ENCODE measurements around the gene TSPAN17.
A peak's percentile ranks its signal among the peaks of the same experiment; 100 is the strongest.

Gene TSPAN17

DNA sequence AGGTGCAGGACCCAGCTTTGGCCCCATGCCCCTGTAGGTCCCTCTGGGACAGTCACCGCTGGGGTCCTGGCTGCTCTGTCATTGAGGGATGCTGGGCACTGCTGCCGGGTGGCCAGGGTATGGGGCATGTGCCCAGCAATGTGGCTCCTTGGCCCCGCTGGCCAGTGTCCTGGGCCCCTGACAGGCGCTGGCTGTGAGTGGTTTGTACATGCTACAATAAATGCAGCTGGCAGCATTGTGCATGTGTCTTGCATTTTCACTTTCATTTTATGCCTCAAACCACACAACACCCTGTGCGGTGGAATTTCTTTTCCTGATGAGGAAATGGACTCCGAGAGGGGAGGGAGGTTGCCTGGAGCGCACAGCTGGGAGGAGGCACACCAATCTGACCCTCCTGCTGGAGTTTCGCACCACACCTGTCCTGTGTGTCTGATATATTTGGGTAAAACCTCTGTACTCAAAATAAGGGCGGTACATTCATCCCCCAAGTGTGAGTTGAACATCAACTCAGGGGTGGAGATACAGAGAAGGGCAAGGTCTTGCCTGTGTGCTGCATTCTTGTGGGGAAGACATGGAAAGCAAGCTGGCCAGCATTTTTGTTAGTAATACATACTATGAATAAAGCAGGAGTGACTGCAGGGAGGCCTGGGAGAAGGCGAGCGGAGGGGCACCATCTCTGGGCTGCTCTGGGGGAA, 11.7 kb downstream of the TSPAN17 start:
- no peak for DNase-seq (ENCODE audit: low read depth in 2 of 2, low spot score in 1 of 2)

DNA sequence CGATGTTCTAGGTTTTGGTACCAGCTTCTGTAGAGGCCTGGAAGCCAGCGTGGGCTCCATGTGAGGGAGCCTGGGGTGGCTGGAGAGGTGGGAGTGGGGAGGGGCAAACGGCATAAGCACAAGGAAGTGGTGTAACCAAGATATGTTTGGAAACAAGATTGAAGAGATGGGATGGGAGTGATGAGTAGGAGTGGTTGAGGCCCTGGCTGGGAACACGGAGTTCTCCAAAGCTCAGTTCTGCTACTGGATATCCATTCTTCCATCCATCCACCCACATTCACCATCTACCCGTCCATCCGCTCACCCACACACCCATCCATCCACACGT, 12.2 kb downstream of the TSPAN17 start:
- no peak for DNase-seq (ENCODE audit: low read depth in 2 of 2, low spot score in 1 of 2)

DNA sequence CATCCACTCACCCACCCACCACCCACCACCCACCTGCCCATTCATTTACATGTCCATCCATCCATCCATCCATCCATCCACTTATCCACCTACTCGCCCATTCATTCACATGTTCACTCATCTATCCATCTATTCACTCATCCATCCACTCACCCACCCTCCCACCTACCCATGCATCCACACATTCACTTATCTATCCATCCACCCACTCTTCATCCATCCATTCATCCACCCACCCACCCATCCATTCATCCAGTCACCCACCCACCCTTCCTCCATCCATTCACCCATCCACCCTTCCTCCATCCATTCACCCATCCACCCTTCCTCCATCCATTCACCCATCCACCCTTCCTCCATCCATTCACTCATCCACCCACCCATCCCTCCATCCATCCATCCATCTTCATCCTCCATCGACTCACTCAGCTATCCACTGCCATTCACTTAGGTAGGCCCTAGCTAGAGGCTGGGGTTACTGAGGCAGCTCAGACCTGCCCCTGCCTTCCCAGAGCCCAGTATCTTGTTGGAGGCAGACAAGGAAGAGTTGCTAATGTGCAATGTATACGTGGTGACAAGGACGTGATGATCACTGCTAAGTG, 12.7 kb downstream of the TSPAN17 start:
- no peak for DNase-seq (ENCODE audit: low read depth in 2 of 2, low spot score in 1 of 2)

DNA sequence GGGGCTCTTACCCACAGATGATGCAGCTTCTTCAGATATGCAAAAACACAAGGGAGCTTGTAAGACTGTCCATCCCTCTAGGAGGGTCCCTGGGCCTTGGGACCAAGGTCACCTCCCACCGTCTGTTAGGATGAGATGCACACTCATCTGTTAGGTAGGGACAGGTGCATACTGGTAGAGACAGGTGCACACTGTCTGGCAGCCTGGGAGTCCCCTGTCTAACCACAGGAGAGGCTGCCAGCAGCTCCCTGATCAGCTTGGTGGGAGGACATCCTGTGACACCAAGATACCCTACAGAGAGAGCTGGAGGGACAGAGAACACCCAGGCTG, 13.2 kb downstream of the TSPAN17 start:
- DNase-seq (ENCODE audit: low read depth in 2 of 2, low spot score in 1 of 2): no peak

DNA sequence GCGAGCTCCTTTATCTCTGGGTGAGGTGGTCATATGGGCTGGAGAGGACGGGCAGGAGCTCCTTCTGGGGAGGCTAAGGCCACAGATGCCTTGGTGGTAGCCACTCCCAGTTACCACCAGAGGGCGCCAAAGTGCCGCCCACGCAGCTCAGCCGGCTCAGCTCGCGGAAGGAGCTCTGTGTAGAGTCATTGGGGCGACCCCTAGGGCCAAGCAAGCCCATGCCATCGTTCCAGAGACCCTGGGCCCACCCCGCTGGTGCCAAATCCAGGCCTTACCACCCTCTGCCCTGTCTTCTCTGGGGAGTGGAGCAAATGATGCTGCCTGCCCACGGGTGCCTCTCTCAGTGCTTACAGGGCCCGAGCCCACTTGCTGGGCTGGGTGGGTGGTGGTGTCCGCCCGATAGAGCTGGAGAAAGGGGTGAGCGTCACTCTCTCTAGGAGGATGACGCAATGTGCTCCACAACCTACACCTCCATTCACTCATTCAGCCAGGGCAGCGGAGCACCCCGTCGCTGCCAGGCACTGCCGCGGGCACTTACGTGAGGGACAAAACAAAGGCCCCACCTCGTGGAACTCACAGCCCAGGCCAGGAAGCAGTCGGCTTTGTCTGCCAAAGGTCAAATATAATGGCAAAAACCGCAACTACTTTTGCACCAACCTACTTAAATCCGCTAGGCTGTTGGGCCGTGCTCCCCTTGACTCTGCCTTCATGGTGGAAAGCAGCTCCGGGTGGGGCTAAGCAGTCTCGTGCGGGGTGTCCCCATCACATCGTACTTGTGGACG, 13.8 kb downstream of the TSPAN17 start:
- peak; percentile 55 to 58 for DNase-seq (ENCODE audit: low read depth in 2 of 2, low spot score in 1 of 2)

DNA sequence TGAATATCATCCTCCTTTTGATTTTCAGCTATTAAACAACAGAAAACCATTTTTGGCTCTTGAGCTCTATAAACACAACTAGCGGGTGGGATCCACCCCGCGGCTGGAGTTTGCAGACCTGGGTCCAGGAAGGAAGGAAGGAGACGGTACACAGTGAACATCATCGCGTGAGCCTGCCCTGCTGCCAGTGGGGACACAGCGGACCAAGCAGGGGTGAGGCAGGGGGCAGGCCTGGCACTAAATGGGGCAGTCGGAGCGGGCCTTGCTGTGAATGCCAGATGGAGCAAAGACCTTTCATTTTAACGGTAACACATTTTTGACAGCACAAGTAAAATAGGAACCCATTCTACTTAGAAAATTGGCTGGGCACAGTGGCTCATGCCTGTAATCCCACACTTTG, 14.4 kb downstream of the TSPAN17 start:
- no peak for DNase-seq (ENCODE audit: low read depth in 2 of 2, low spot score in 1 of 2)

DNA sequence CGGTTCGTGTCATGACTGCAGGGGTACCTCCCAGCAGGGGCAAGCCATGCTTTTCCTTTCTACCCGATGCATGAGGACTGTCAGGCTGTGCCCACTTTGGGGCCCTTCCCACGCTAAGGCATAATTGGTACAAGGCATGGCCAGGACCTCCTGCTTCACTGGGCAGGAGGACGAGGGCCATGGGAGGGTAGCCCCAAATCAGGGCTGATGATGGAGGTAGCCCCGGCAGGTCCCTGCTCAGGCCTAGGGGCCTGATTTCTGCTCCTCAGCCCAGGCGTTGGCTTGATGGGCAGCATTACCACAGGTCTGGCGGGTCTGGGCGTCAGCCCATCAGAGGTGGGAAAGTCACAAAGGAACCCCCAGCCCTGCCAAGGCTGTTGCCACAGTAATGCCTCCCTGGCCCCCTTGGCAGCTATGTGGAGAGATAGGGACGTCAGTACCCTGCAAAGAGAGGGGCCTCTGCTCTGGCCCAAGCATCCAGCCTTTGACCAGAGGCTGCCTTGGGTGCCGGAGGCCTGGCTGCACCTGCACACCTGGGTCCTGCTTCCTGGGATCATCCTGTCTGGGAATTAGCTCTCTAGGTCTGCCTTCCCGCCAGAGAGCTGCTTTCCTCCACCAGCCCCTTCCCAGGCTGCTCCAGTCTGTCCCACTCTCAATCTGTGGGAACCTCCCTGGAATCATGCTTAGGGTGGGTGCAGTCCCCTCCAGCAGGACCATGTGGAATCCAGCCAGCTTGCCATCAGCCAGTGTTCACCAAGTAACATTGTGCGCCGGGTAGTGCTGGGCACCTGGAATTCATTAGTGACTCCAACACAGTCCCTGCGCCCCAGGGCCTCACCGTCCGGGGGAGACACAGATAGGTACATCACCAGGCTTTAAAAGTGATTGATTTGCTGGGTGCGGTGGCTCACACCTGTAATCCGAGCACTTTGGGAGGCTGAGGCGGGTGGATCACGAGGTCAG, 15.4 kb downstream of the TSPAN17 start:
- DNase-seq (ENCODE audit: low read depth in 2 of 2, low spot score in 1 of 2): no peak

DNA sequence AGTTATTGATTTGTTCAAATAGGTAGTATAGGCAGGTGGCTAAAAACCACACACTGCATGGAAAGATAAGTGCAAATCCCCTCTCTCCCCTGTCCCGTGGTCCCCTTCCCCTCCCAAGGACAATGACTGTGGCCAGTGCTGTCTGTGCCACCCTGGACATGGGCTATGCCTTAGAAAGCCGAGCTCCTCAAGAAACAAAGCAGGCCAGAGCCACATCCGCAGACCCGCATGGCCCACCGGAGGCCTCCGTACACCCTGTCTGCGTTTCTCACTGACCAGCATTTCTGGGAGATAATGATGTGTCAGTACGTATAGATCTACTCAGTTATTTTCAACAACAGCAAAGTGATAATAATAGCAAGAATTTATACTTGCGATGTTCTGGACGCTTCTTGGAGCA, 16.3 kb downstream of the TSPAN17 start:
- DNase-seq (ENCODE audit: low read depth in 2 of 2, low spot score in 1 of 2): no peak

DNA sequence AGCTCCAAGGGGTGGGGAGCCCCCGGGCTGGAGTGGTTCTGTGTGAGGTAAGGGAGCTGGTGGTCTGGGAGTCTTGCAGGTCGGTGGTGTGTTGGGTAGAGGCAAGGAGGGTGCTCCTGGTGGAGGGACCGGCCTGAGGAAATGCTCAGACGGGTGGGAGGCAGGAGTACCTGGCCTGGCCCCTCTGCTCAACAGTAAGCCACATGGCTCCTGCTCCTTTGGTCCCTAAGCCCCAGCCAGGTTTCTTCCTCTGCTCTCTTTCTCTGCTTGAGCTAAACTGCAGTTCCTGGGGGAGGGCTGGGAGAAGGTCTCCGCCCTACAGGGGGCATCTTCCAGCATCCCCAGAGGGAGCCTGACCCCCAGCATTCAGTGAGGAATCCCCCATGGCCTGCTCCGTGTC, 17.2 kb downstream of the TSPAN17 start:
- no peak for DNase-seq (ENCODE audit: low read depth in 2 of 2, low spot score in 1 of 2)

DNA sequence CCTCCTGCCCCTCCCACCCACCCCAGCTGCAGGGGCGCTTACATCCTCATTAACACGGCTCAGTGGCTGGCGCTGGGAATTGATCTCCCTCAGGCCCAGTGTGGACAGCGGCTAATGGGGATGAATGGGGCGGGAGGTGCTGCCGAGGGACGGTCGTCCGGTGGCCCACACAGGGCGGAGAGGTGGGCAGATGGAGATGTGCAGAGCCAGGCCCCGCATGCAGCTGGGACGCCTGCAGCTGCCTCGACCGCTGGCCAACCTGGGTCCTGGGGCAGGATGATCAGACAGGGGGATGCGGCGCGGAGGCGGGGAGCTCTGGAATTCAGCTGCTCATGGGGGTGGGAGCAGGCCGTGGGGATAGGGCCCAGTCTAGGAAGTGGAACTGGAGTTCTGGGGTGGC, 17.6 kb downstream of the TSPAN17 start:
- no peak for DNase-seq (ENCODE audit: low read depth in 2 of 2, low spot score in 1 of 2)

DNA sequence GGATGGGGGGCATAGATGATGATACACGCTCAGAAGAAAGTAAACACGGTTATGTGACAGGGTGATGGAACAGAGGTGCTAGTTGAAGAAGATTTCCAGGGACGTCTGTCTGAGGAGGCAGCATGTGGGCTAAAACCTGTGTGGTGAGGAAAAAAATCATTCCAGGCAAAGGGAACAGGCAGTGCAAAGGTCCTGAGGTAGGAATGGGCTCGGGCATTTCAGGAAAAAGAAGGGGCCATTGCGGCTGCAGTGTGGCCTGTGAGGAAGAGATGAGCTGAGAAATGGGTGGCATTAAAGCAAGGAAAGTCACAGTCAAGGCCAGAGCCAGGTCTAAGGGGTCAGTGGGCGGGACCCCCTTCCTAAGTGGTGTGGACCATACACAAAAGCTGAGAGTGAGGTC, 18.2 kb downstream of the TSPAN17 start:
- DNase-seq (ENCODE audit: low read depth in 2 of 2, low spot score in 1 of 2): no peak

DNA sequence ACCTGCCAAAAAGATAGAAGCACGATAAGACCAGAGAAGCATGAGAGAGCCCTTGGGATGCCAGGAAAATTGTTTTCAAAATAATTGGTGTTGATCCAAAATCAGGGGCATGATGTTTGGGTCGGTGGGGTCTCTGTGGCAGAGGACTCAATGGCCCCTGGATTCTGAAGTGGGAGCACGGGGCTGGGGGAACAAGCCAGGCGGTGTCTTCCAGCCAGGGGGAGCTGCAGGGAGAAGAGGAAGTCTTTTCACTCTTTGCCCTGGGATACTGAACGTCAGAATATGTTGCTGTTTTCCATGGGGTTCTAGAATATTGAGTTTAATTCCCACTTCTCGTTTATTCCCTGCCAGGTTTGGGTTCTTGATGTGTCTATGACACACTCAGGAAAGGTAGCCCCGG, 20.4 kb downstream of the TSPAN17 start:
- no peak for DNase-seq (ENCODE audit: low read depth in 2 of 2, low spot score in 1 of 2)

DNA sequence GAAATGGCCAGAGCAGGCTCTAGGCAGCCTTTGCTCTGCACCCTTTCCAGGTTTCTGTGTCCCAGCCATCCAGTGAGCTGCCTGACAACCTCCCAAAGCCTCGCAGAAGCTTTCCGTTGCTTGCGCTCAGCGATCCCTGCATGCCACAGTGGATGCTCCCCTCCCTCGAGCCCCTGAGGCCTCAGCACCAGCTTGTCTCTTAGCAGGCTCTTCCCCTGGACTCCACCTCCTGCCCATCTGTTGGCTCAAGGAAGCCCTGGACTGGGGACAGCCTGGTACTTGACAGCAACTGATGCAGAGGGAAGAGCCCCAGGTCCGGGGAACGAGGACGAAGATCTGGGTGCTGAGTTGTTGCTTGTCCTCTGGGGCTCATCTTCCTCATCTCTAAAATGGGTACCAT, 23.2 kb downstream of the TSPAN17 start:
- no peak for DNase-seq (ENCODE audit: low read depth in 2 of 2, low spot score in 1 of 2)

DNA sequence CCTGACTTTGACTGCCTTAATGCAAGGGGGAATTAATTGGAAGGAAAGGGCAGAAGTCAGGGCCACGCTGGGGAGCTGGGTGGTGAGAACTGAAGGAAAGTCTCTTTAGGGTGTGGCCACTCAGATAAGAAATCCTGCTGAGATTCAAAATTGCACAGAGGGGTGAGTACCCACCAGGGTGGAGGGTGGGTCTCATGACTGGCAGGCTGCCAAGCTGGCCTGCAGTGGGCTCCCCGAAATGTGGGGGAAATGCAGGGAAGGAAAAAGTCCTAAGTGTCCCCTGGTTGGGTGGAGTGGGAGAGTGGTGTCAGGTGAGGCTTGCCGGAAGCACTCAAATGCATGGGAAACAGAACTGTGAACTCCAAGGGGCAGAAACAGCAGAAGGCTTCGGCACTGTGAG, 24.1 kb downstream of the TSPAN17 start:
- no peak for DNase-seq (ENCODE audit: low read depth in 2 of 2, low spot score in 1 of 2)

DNA sequence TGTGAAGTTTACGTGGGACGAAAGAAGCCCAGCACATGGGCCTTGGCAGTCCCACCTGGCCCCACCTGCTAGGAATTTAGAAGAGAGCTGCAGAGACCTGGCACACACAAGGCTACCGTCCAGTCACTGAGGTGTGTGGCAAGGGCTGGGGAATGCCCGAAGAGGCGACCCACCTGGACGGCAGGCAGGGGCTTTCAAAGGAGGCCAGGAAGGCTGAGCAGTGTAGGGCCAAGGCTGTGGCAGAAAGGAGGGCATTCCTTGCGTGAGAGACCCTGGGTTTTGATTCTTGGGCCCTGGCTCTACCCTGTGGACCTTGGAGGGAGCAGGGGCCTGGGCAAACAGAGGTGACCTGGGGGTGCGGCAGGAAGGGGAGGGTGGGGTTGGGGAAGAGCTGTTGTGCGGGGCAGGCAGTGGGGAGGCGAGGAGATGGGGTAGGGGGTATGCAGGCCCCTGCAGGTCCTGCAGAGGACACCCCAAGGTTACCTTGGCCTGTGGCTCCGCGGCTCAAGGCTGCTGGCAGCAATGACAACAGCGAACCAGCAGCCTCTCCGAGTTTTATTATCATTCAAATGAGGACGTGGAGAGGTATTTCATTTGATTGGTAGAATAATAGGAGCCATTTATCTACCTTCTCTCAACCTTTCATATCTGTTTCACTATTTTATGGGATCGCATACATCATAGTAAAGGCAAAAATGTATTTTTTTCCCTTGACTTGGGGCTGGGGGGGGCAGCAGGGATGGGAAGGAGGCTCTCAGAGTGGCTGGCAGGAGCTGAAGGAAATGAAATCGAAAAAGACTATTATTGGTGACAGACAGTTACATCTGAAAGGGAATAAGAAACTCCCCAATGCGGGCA, 24.8 kb downstream of the TSPAN17 start:
- no peak for DNase-seq (ENCODE audit: low read depth in 2 of 2, low spot score in 1 of 2)

DNA sequence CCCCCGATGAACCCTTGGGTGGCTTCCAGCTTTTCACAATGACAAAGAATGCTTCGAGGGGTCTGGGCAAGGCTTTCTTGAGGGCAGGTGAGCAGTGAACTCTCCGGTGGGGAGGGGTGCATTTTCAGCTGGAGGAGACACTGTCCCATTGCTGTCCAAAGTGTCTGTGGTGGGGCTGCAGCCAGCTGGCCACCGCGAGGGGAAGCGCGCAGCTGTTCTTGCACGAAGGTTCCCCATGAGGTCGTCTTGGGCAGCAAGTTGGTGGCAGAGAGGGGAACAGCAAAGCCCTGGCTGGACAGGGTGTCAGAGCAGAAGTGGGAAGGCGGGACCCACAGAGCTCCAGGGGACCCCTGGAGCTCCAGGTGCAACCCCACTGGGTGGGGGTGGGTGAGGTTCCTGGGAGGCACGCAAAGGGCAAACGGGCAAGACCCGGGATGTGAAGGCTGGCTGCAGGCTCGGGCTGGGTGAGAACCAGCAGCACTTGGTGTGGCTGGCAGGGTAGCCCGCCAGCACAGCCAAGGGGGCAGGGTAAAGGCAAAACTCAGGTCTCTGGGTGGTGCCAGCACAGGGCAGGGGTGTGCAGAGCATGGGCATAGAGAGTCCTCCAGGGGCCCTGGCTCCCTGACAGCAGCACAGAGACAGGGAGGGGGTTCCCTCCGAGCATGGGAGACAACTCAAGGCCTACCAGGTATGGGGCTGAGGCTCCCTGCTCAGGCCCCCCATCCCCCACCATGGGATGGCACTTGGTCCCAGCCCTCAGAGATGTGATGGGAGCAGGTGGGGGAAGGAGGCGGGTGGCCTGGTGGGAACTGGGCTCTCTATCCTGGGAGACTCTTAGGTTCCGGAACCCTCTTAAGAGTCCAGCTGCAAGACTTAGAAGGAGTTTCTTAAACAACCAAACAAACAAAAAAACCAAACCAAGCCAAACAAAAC, 26.6 kb downstream of the TSPAN17 start:
- DNase-seq (ENCODE audit: low read depth in 2 of 2, low spot score in 1 of 2): no peak

DNA sequence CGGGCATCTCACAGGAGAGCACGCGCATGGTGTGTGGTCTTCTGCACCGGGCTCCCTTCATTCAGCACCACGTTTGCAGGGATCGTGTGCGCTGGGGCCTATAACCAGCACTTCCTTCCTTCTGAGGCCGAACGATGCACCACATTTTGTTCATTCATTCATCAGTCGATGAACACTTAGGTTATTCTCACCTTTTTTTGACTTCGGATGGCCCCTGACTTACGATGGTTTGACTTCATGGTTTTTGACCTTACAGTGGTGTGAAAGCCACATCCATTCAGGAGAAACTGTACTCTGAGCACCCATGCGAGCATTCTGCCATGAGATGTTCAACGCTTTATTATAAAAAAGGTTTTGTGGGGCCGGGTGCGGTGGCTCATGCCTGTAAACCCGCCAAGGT, 27.5 kb downstream of the TSPAN17 start:
- no peak for DNase-seq (ENCODE audit: low read depth in 2 of 2, low spot score in 1 of 2)

DNA sequence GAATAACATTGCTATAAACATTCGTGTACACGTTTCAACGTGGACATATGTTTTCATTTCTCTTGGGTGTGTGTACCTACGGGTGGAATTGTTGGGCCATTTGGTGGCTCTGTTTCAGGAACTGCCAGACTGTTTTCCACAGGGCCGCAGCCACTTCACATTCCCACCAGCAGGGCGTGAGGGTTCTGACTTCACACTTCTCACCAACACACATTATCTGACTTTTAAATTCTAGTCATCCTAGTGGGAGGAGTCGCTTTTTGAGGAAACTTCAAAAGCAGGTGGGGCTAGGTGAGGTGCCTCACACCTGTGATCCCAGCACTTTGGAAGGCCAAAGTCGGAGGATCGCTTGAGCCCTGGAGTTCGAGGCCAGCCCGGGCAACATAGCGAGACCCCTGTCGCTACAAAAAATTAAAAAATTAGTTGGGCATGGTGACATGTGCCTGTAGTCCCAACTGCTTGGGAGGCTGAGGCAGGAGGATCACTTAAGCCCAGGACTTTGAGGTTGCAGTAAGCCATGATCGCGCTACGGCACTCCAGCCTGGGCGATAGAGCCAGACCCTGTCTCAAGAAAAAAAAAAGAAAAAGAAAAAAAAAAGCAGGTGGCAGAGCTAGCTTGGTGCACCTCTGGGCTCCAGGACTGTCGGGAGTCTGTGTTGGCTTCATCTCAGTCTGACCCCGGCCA, 28.5 kb downstream of the TSPAN17 start:
- DNase-seq (ENCODE audit: low read depth in 2 of 2, low spot score in 1 of 2): no peak

DNA sequence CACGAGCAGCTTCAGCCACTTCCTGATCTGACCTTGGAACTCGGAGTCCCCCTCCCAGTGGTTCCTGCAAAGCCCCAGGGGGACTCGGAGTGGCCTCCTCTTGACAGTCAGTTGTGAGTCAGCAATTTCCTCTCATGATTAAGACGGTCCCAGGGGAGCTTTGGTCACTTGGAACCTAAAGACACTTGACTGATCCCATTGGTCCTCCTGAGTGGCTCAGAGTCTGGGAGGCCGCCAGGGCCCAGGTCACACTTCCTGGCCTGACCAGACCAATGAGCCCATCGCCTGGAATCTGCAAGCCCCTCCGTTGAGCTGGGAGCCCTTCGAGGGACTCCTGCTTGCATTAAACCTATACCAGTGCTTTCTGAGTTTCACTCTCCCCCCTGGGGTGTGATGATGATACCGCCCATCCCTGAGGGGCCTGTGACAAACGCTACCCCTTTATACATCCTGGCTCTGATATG, 29.1 kb downstream of the TSPAN17 start:
- no peak for DNase-seq (ENCODE audit: low read depth in 2 of 2, low spot score in 1 of 2)

All from stimulated activated CD8-positive, alpha-beta memory T cell treated with anti-CD3 and anti-CD28 coated beads, Interleukin-4, amount 100 ng/mL, for 1 hour (primary cell).